ENCODE data around the gene COL5A2.

DNA sequence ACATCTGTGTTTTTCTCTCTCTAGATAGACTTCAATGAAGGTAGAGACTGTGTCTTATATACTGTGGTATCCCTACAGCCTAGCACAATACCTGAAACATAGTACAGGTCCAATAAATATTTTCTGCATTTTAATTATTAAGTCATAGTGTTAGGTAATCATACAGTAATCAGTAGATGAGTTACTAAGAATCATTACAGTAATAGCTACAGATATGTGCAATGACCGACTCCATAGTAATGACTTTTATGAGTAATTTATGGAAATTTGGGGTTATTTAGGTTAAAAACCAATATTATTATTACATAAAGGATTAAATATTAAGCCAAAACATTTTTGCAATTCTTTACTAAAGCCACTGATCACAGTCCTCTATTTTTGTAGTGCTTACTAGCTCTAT is 21.6 kb downstream of the COL5A2 start:
- TF ChIP-seq POLR2A (IDR thresholded peaks at IDR 0.05; ENCODE audit: low read depth, low read length) (no peak), POLR2AphosphoS5 (IDR thresholded peaks at IDR 0.05; ENCODE audit: low read depth, low read length) (no peak)

Measured in GM12892 (cell line).